Stimulated activated CD8-positive, alpha-beta memory T cell treated with anti-CD3 and anti-CD28 coated beads, Interleukin-12 subunit alpha, Interleukin-12 subunit beta, amount 100 ng/mL, for 1 hour (primary cell): ENCODE results near the gene NKX2-2.
"Not testable (repeated sequence)": the region's sequence is repeated elsewhere in the genome, so short reads cannot be mapped to it uniquely, and the experiment has no call there.

ENCODE experiments used
- DNase-seq: peaks from one replicate; pipeline ENCODE4 v3.0.0-alpha.2; 2020; ENCODE audit warnings: low read depth

The NKX2-2 gene

DNA sequence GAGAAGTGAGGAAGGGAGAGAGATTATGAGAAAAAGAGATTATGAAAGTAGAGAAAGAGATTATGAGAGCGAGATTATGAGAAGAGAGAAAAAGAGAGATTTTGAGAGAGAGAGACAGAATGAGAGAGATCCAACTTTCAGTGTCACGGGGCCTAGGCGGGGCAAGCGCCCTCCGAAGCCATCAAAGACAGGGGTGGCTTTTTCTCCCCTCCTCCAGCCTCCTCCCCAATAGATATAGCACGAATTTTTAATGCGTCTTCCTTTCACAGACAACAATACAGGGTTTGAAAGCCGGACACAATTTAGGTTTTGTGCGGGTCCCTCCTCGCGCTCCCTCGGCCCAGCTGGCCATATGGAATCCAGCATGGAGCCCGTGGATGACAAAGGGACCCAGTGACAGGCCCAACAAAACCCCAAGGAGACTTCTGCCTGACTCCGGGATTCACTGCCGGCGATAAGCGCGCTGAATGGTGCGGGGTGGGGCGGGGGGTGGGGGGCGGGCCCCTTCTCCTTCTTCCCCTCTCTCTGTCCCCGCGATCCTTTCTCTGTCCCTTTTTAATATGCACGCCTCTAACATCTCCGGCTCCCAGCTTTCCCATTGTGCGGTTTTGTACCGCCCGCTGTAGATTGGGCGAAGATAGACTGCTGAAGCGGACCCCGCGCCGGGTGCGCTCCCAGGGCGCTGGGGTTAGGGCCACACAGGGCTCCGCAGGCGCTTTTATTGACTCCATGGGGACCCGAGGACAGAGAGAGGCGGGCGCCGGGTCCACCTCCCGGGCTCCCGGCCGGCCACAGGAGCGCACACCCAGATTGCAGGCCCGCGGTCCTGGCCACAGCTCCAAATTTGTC, 5.4 kb downstream of the NKX2-2 start:
- DNase-seq, result no peak

DNA sequence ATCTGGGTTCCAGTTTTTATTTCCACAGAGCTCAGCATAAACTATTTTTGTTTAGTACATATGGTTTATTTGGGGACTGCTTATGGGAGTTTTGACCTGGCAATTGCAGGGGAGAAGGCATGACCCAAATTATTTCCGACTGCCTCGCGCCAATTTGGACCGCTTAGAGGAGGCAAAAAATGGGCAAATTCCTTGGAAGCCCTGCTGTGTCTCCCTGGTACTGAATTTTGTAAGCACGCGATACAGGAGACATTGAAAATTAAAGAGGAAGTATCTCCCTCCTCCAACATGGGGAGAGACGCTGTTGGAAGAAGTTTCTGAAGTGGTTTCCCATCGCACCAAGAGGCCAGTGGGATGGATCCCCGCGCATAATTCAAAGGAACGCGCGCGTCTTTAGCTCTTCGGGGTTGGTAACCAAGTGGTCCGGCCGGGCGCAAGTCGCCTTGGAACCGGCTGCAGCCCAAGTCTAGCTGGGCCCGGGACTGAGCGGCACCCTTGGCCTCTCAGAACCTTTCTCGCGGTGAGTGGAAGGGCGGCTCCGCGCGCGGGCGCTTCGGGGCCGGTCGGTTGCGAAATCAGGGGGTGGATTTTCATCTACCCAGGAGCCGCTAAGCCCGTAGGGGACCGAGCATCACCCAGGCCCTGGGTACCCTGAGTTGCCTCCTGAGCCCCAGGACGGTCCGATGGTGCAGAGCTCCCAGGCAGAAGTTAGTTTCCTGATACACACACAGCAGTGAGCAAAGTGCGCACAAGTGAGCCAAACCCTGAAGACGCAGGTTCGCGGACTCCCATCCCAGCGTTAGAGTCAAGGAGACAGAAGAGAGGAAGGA, 6.2 kb downstream of the NKX2-2 start:
- DNase-seq, result no peak

DNA sequence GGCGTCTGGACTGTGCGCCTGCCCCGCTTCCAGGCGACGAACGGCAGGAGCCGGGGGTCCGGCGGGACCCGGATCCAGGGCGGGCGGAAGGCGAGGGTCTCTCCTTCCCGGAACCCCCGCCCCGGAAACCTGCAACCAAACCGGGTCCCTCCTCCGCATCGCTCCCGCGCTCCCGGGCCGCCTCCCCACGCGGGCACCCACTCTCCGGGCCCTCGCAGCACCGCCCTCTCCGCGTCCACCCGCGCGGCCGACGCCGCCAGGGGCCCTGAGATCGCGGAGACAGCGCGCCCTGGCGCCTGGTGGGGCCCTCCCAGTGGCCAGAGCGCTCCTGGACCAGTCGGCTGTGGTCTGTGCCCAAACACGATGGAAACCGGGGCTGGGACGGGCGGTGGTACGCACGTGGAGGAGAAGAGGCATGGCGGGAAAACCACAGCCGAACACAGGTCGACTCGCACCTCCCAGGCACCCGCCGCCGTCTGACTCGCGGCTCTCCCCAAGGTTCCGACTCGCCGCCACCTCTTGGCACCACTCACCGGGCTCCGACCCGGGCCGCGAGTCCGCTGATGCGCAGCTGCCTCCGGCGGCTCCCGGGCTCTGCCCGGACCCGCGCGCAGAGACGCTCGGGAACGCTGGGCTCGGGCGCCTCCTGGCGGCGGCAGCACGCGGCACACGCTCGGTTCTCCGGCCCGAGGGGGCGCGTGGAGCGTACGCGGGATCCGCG, 7.9 kb downstream of the NKX2-2 start:
- DNase-seq, result peak; percentile 28

DNA sequence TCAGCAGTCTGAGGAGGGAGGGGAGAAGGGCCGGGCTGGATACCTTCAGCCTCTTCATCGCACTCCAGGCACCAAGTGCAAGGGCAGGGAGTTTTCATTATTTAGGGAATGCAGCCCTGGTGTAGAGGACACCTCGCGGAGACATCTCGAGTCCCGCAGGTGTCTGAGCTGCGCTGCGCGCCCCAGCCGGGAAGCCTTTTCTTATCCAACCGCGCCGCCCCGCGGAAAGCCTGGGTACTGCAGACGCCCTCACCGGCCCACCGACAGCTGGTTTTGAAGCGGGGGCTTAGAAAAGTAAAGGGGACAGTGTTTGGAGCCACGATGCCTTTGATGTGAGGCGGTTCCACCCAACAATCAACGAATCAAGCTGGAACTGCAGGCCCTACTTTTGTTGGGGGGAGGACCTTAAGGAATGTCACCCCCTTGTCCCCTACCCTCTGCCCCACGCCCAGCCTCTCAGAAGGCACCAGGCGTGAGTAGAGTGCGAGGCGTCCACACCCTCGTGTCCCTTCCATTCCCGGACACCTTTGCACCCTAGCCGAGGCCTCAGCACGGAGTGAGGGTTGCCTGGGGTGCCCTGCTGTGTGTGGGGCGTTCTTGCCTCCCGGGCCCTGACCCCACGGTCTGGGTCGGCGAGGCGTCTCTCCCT, 8.6 kb downstream of the NKX2-2 start:
- peak; percentile 76 for DNase-seq

DNA sequence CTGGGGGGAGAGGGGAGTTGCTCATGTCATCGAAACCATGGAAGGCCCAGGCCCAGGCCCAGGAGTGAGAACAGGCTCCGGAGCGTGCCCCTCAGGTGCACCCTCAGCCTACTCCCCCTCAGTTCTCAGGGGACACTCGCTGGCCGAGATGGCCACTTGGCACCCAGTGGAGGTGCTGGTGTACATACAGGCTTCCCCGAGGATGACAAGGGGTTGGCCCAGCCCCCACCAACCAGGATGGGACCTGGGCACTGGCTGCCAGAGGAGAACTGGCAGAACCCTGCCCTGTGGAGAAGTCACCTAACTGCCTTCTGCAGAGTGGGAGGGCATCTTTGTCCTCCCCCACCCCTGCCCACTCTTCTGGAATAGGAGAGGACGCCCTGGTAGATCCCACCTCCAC, 9.5 kb downstream of the NKX2-2 start:
- DNase-seq, result no peak

DNA sequence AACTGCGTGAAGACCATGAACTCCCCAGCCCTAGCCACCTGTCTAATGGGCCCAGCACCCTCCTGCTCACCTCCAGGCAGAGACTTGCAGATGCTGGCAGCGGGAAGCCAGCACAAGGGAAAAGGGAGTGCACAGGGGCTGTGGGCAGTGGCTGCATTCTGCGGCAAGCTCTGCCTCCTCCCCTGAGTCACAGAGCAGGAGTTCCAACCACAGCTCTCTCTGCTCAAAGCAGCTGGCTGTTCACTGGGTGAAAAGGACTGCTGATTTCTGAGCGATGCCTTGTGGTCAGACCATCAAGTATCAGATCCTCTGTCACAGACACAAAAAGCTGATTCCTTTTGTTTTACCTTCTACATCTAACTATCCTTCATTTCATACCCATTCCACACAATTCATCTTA, 10.5 kb downstream of the NKX2-2 start:
- DNase-seq, result no peak

DNA sequence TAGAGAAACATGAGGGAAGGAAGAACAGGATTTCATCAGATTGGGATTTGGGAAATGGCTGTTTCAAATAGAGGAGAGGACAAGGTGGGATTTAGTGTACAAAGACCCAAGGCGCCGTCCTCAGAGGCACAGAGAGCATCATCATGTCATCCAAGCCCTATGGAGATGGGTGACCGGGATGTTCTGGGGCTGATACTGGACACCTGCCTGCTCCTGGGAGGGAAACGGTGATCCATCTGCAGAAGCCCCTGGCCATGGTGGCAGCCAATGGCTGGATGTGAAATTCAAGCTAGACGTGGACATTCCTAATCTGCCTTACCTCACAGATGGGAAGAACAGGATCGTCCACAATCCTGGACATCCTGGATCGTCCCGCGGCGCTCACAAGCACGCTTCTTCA, 12.7 kb downstream of the NKX2-2 start:
- no peak for DNase-seq

DNA sequence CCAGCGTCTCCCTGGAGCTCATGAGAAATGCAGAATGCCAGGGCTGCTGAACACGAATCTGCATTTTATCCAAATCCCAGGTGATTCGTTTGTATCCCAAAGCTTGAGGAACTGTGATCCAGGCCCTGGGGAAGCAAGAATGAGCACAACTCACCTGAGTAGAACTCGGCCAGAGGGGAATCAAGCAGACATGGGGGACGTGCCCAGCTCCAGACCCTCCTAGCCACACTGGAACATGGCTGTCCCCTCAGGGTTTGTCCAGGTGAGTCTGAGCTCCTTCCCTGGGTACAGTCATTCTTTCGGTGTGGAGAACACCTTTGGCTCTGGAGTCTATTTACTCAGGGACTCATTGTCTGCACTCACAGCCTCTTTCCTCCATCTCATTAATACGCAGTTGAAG, 13.3 kb downstream of the NKX2-2 start:
- DNase-seq, result no peak

DNA sequence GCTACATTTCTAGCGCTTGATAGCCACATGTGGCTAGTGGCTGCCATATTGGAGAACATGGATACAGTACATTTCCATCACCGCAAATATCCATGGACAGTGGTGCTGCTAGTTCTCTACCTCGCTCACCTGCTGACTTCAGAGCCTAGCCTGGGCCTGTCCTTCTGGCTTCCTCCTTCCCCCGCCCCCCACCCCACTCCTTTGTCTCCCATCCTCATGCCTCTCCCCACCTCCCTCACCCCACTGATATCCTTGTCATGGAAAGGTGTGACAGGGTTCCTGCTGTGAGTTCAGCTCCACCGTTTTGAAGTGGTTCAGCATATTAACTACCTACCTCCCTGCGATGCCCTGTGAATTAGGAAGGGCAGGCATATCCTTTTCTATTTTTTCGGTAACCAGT, 14.2 kb downstream of the NKX2-2 start:
- DNase-seq, result no peak

DNA sequence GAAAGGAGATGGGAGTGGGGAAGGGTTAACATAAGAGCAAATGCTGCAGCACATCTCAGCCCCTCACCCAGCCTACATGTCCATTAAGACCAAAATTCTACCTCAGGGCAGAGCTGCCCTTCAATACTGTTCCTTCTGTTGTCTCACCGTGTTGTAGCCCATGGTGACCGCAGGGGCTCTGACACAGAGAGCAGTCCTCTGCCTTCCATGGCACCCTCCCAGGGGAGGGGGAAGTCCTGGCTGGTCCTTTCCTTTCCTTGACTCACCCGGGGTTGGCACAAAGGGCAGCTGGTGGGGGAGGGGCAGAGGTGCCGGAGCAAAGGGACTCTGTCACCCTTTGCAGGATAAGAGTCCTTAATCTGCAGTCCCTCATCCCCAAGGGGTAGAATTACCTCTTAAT, 15.2 kb downstream of the NKX2-2 start:
- no peak for DNase-seq

DNA sequence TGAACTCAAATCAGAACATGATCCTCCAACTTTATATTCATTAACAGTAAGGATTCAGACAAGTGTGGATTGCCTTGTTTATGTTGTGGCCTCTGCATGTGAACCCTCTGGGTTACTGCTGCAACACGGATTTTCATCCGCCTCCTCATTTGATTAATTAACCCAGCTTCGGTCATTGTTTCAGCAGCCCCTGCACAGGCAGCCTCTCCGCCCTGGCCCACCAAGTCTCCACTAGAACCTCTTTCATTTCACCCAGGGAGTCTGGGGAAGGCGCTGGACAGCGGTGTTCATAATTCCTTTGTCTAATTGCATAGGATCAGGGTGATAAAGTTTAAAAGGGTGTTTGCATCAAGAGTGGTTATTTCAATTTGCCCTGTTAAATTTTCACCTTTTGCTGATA, 15.7 kb downstream of the NKX2-2 start:
- no peak for DNase-seq

DNA sequence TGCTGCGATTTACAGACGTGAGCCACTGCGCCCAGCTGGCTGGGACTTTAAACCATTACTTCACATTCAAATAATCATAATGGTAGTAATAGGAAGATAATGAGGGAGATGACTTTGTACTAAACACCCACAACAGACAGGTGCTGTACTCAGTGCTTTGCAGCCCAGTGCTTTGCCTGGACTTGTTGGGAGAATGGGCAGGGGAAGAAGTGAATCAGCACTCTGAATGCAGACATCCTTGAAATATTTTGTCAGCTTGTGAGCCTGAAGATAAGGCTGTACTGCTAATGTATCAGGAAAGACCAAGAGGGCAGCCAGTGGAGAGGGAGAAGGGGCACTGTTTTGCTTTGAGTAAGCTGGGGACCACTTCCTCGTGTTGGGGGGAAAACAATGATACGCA, 17.4 kb downstream of the NKX2-2 start:
- no peak for DNase-seq

DNA sequence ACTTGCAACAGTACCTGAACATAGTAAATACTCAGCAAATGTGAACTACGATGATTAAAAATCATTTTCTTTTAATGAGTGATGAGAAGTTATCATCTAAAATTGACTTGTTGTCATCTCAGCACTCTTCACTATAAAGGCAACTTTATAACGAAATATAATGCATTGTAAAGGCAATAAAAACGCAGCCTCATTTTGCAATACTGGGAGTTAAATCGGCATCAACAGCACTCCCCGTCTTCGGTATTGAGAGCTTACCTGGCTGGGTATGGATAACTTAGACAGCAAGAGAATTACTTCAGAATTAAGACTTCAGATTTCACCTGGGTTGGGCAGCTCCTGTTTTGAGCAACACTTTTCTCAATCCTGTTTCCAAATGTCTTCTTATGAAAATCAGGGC, 20.8 kb downstream of the NKX2-2 start:
- no peak for DNase-seq

DNA sequence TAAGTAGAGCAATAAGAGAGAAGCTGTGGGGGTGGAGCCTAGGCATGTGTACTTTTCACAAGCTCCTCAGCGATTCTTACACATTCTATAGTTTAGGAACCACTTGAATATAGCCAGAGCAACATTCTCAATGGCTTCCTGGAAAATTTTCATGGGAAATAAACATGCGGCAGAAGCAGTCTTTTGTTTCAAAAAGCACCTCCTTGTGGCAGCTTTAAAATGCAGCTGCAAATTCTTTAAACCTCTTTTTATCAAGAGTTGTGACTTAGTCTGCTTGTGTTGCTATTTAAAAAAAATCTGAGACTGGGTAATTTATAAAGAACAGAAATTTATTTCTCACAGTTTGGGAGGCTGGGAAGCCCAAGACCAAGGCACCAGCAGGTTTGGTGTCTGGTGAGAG, 23.8 kb downstream of the NKX2-2 start:
- no peak for DNase-seq

DNA sequence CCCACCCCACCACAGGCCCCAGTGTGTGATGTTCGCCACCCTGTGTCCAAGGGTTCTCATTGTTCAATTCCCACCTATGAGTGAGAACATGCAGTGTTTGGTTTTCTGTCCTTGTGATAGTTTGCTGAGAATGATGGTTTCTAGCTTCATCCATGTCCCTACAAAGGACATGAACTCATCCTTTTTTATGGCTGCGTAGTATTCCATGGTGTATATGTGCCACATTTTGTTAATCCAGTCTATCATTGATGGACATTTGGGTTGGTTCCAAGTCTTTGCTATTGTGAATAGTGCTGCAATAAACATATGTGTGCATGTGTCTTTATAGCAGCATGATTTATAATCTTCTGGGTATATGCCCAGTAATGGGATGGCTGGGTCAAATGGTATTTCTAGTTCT, 33.7 kb downstream of the NKX2-2 start:
- DNase-seq, result not testable (repeated sequence)

DNA sequence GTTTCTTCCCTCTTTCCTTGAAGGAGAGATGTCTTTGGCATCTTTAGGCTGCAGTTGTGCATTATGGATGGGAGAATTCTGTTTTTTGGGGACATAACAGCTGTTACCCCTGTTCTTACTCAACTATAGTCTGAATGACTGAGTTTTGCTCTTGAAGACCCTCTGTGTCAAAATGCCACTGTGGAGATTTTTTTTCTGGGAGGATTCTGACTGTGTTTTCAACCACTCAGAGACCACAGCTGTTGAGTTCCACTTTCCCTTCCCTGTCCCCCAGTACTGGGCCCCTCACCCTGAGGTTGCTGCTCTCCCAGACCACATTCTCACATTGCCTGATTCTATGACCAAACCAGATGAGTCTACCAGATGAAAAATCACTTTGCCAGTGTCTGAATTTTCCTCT, 48.1 kb downstream of the NKX2-2 start:
- DNase-seq, result no peak

DNA sequence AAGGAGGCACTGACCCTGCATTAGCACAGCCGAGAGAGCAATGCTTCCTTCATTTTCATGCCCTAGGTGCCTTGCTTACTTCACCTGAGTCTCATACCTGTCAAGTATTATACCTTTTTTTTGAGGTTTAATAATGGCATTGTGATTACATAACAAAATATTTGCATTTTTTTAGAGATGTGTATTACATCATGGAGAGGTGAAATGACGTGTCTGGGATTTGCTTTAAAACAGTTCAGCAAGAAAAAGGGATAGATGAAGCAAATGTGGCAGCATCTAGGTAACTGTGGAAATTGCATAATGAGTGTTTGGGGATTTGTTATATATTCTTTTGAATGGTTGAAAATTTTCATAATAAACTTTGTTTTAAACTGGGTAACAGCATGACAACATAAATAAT, 48.9 kb downstream of the NKX2-2 start:
- DNase-seq, result no peak
